NCI-H345 (cell line): ENCODE results near the gene ZG16.

Source experiments
- DNase-seq: peaks from one replicate; lab custom pipeline; 2025; lab: John Stamatoyannopoulos, UW

ZG16 gene

GRCh38 chr16:29825145-29826044 is 47.3 kb downstream of the ZG16 start:
- DNase-seq: no peak

DNA sequence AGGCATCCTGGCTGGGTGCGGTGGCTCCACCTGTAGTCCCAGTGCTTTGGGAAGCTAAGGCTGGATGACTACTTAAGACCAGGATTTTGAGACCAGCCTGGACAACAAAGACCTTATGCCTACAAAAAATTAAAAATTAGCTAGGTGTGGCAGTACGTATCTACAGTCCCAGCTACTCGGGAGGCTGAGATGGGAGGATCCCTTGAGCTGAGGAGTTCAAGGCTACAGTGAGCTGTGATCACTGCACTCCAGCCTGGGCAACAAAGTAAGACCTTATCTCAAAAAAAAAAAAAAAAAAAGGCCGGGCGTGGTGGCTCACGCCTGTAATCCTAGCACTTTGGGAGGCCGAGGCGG is 48.3 kb downstream of the ZG16 start:
- DNase-seq: no peak

DNA sequence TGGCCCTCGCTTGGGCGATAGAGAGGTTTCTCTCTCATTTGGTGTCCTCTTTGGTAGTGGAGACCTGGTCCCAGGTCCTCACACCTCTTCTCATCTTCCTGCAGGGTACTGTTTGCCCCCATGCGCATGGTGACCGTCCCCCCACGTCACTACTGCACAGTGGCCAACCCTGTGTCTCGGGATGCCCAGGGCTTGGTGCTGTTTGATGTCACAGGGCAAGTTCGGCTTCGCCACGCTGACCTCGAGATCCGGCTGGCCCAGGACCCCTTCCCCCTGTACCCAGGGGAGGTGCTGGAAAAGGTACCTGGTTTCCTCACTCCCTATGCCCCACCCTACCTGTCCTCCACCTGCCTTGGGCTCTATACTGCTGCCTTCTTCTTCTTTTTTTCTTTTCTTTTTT is 52.7 kb downstream of the ZG16 start:
- DNase-seq: no peak

DNA sequence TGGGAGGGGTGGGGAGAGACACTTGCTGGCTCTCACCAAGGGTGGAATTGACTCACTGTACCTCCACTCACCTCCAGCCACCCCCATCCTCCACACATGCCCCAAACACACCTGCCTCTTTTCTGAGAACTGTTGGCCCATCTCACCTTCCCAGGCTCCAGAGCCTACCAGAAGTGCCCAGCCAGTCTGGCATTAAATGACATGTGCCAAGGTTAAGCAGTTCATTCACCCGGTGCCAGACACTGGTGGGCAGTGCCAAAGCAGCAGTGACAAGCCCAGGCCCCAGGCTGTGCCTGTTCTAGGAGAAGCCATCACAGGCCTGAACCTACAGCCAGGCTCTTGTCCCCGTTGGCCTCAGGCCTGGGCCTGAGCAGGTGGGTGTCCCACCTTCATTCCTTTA is 53.4 kb downstream of the ZG16 start:
- no peak for DNase-seq
